ENCODE results near the gene OLFM2.

The OLFM2 gene

GRCh38 chr19:9875796-9876195 is 60.5 kb downstream of the OLFM2 start:
- TF ChIP-seq CTCF (IDR thresholded peaks at IDR 0.05; ENCODE audit: low read depth, low read length, missing control alignments): no peak
- no peak overlapping the region for H3K4me3 ChIP-seq (ENCODE audit: low read depth, low read length)
- DNase-seq (ENCODE audit: low read depth): no peak

GRCh38 chr19:9875031-9875627 is 61.2 kb downstream of the OLFM2 start:
- no peak overlapping the region for H3K4me3 ChIP-seq (ENCODE audit: low read depth, low read length)
- TF ChIP-seq CTCF (IDR thresholded peaks at IDR 0.05; ENCODE audit: low read depth, low read length, missing control alignments): no peak
- DNase-seq (ENCODE audit: low read depth): no peak

- H3K4me3 ChIP-seq (ENCODE audit: low read depth, low read length): no peak overlapping the region
- DNase-seq (ENCODE audit: low read depth): no peak
Observed at GRCh38 chr19:9872618-9873242, 63.6 kb downstream of the OLFM2 start.

GRCh38 chr19:9871626-9872338 is 64.5 kb downstream of the OLFM2 start:
- H3K4me3 ChIP-seq (ENCODE audit: low read depth, low read length): no peak overlapping the region
- no peak for TF ChIP-seq CTCF (IDR thresholded peaks at IDR 0.05; ENCODE audit: low read depth, low read length, missing control alignments)
- no peak for DNase-seq (ENCODE audit: low read depth)

More at GRCh38 chr19:9872618-9873242, 63.6 kb downstream of the OLFM2 start:
- TF ChIP-seq CTCF (IDR thresholded peaks at IDR 0.05; ENCODE audit: low read depth, low read length, missing control alignments): no peak

- no peak for DNase-seq (ENCODE audit: low read depth)
- H3K4me3 ChIP-seq (ENCODE audit: low read depth, low read length): no peak overlapping the region
- no peak for TF ChIP-seq CTCF (IDR thresholded peaks at IDR 0.05; ENCODE audit: low read depth, low read length, missing control alignments)
Observed at GRCh38 chr19:9868983-9869617, 67.2 kb downstream of the OLFM2 start.

GRCh38 chr19:9865732-9866501 is 70.4 kb downstream of the OLFM2 start:
- TF ChIP-seq CTCF (IDR thresholded peaks at IDR 0.05; ENCODE audit: low read depth, low read length, missing control alignments): no peak
- no peak for DNase-seq (ENCODE audit: low read depth)

More at GRCh38 chr19:9865732-9866501, 70.4 kb downstream of the OLFM2 start:
- no peak overlapping the region for H3K4me3 ChIP-seq (ENCODE audit: low read depth, low read length)

Data from GM12864 (cell line).